SU-DHL-6 (cell line): Measurements from ENCODE around the gene KCNK18.

Experiments
- CTCF ChIP-seq: fragments of 200-600 bp; sonication (generic); IDR thresholded peaks from one replicate; pipeline ENCODE4 v1.5.1; 2017; ENCODE audit warnings: antibody characterized with exemption, mild to moderate bottlenecking, low read length, moderate library complexity; ENCODE audit not compliant: insufficient read depth, poor library complexity, severe bottlenecking
- EZH2phosphoT487 ChIP-seq: fragments of 200-600 bp; sonication (generic), shearing (Covaris generic); conservative IDR thresholded peaks from 2 replicates; pipeline ENCODE4 v1.6.1; 2018; ENCODE audit warnings: mild to moderate bottlenecking, antibody characterized with exemption, low read length, moderate library complexity, mixed read lengths

- TF ChIP-seq CTCF (no peak), EZH2phosphoT487 (no peak)
Observed at GRCh38 chr10:117162093-117163060, 34.9 kb upstream of the KCNK18 start.
